GM21737 (cell line): ENCODE measurements around the gene CD82.

Experiments
- ATAC-seq: cut with Tn5 transposase; IDR thresholded peaks from one replicate; pipeline ENCODE4 v1.9.1; 2021; ENCODE audit warnings: mild to moderate bottlenecking, moderate library complexity; ENCODE audit not compliant: unreplicated experiment

Gene CD82

GRCh38 chr11:44565211-44565952, at the start of gene CD82:
CD82 (plus strand) TSS chr11:44565663; CDS start chr11:44594663, 29,000 bp downstream.
- ATAC-seq = peak; percentile 72

GRCh38 chr11:44516688-44517507, 48.6 kb upstream of the CD82 start:
- ATAC-seq = no peak

GRCh38 chr11:44517541-44517940, 47.9 kb upstream of the CD82 start:
- no peak for ATAC-seq

GRCh38 chr11:44518968-44519550, 46.4 kb upstream of the CD82 start:
- ATAC-seq = no peak

GRCh38 chr11:44519989-44520737, 45.3 kb upstream of the CD82 start:
- ATAC-seq = no peak

GRCh38 chr11:44521148-44521547, 44.3 kb upstream of the CD82 start:
- no peak for ATAC-seq

- ATAC-seq = no peak
These were observed 43.2 kb upstream of the CD82 start for GRCh38 chr11:44522294-44522693.

GRCh38 chr11:44524346-44524745, 41.1 kb upstream of the CD82 start:
- no peak for ATAC-seq

- ATAC-seq = no peak
These were observed 40.7 kb upstream of the CD82 start for GRCh38 chr11:44524751-44525201.

GRCh38 chr11:44525473-44526252, 39.8 kb upstream of the CD82 start:
- ATAC-seq = no peak

GRCh38 chr11:44526438-44526837, 39.0 kb upstream of the CD82 start:
- no peak for ATAC-seq

GRCh38 chr11:44527476-44527875, 38.0 kb upstream of the CD82 start:
- no peak for ATAC-seq

- ATAC-seq = no peak
These were observed 37.4 kb upstream of the CD82 start for GRCh38 chr11:44528103-44528502.

GRCh38 chr11:44528581-44528980, 36.9 kb upstream of the CD82 start:
- no peak for ATAC-seq

- no peak for ATAC-seq
These were observed 35.5 kb upstream of the CD82 start for GRCh38 chr11:44529895-44530412.

- no peak for ATAC-seq
These were observed 34.9 kb upstream of the CD82 start for GRCh38 chr11:44530413-44531115.

GRCh38 chr11:44531116-44531504, 34.4 kb upstream of the CD82 start:
- no peak for ATAC-seq

GRCh38 chr11:44531636-44532035, 33.8 kb upstream of the CD82 start:
- ATAC-seq = no peak

GRCh38 chr11:44532809-44533208, 32.7 kb upstream of the CD82 start:
- no peak for ATAC-seq
